ENCODE data around the gene HPD. TPM values are rescaled to one million over a fixed set of nuclear protein-coding genes. Genes with fewer than 3 reads are reported as not detected.

HPD gene
- total RNA-seq, 5 donors from 2014 or later (not counting 1 experiment from before 2014, with no cell fraction given) = 0.39 to 0.92 (median 0.58) TPM; not detected in 2

DNA sequence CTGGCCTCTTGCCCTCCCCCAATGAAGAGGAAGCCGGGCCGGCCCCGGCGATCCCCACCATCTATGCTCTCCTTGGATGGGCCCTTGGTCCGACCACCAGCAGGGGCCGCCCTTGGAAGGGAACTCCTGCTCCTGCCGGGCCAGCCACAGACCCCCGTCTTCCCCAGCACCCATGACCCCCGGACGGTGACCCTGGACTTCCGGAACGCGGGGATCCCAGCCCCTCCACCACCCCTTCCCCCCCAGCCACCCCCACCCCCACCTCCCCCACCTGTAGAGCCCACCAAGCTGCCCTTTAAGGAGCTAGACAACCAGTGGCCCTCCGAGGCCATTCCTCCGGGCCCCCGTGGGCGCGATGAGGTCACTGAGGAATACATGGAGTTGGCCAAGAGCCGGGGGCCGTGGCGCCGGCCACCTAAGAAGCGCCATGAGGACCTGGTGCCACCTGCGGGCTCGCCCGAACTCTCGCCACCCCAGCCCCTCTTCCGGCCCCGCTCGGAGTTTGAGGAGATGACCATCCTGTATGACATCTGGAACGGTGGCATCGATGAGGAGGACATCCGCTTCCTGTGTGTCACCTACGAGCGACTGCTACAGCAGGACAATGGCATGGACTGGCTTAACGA lies 35.4 kb downstream of the HPD start:
- no peak overlapping the region for H3K4me3 ChIP-seq (ENCODE audit: control insufficient read depth in 1 of 2, extremely low read depth in 1 of 2, low read length in 1 of 2)
- ATAC-seq (replicated peaks in 1 of 4) (peak in 1 of 4 experiments; percentile 18), DNase-seq (no peak)
- no peaks in the 10 kb centered on the region for H3K9me3 Mint-ChIP-seq
- CTCF ChIA-PET = interaction anchor here in 1 of 2 donors (1.0 to 1.2 kb wide), 2 partner anchors 11 to 65 kb away, joined by 3 read pairs; no protein-coding TSS in a partner anchor
- peaks cover 36% of the 10 kb centered on the region for H3K36me3 Mint-ChIP-seq
- no peaks in the 10 kb centered on the region for H3K9me3 ChIP-seq
- 97% methylated on average over 25 of the region's 36 CpGs for WGBS (ENCODE audit: insufficient coverage)
- no peaks in the 10 kb centered on the region for H3K4me1 ChIP-seq (ENCODE audit: control insufficient read depth in 1 of 2, extremely low read depth in 1 of 2, insufficient read depth in 2 of 2, low read length in 2 of 2)
- no peak overlapping the region for H3K4me3 Mint-ChIP-seq
- peaks cover 3 to 17% (median 8%) of the 10 kb centered on the region in 3 donors for H3K4me1 Mint-ChIP-seq
- H3K36me3 ChIP-seq (ENCODE audit: control insufficient read depth in 2 of 2, extremely low read depth in 1 of 2, insufficient read depth in 1 of 2, low read length in 1 of 2) = peaks cover 37 to 81% of the 10 kb centered on the region in 2 donors
- no peak overlapping the region for H3K27ac ChIP-seq (ENCODE audit: low read length)
- no peak overlapping the region for H3K27ac Mint-ChIP-seq
- H3K27me3 ChIP-seq (replicated peaks in 1 of 2; ENCODE audit: control insufficient read depth in 2 of 2, extremely low read depth in 1 of 2, insufficient read depth in 2 of 2, low read length in 1 of 2) = no peaks in the 10 kb centered on the region
- POLR2A ChIA-PET = no interaction called here
- H3K27me3 Mint-ChIP-seq = no peaks in the 10 kb centered on the region

DNA sequence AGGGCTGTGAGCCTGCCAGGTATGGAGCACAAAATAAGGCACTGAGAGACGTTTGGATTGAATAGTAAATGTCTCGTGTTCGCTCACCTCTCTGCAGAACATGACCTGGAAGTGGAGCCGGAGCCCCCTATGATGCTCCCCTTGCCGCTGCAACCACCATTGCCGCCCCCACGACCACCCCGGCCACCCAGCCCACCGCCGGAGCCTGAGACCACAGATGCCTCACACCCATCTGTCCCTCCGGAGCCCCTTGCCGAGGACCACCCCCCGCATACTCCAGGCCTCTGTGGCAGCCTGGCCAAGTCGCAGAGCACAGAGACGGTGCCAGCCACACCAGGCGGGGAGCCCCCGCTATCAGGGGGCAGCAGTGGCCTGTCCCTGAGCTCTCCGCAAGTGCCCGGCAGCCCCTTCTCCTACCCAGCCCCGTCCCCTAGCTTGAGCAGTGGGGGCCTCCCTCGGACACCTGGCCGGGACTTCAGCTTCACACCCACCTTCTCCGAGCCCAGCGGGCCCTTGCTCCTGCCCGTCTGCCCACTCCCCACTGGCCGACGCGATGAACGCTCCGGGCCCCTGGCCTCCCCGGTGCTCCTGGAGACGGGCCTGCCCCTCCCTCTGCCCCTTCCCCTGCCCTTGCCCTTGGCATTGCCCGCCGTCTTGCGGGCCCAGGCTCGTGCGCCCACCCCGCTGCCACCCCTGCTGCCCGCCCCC lies 36.1 kb downstream of the HPD start:
- 92% methylated on average over 31 of the region's 39 CpGs for WGBS (ENCODE audit: insufficient coverage)
- Histone ChIP-seq H3K27me3 (replicated peaks in 1 of 2; ENCODE audit: control insufficient read depth in 2 of 2, extremely low read depth in 1 of 2, insufficient read depth in 2 of 2, low read length in 1 of 2) (no peaks in the 10 kb centered on the region), H3K27ac (ENCODE audit: low read length) (no peak overlapping the region), H3K36me3 (ENCODE audit: control insufficient read depth in 2 of 2, extremely low read depth in 1 of 2, insufficient read depth in 1 of 2, low read length in 1 of 2) (peaks cover 31 to 81% of the 10 kb centered on the region in 2 donors), H3K4me1 (ENCODE audit: control insufficient read depth in 1 of 2, extremely low read depth in 1 of 2, insufficient read depth in 2 of 2, low read length in 2 of 2) (no peaks in the 10 kb centered on the region), H3K4me3 (ENCODE audit: control insufficient read depth in 1 of 2, extremely low read depth in 1 of 2, low read length in 1 of 2) (no peak overlapping the region), H3K9me3 (no peaks in the 10 kb centered on the region)
- Mint-ChIP-seq H3K27ac (no peak overlapping the region), H3K36me3 (peaks cover 40% of the 10 kb centered on the region), H3K4me3 (no peak overlapping the region), H3K9me3 (no peaks in the 10 kb centered on the region), H3K27me3 (no peaks in the 10 kb centered on the region), H3K4me1 (peaks cover 3 to 16% (median 7%) of the 10 kb centered on the region in 3 donors)
- ATAC-seq (replicated peaks in 1 of 4) (peak in 1 of 4 experiments; percentile 13), DNase-seq (no peak)
- POLR2A ChIA-PET = no interaction called here
- CTCF ChIA-PET = no interaction called here

DNA sequence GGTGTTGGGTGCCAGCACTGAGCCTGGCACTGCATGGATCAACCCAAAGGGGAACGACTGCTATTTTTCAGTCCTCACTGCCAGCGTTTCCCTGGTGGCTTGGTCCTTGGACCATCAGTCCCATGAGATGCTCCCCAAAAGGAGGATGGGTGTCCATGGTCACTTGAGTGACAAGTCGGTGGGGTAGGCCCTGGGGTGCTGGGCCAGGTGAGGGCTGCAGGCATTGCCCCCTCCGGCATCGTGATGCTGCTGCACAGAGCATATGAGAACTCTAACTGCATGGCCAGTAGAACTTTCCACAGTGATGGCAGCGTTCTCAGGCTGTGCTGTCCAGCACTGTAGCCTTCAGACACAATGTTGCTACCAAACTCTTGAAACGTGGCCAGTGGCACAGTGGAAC lies 38.6 kb downstream of the HPD start:
- Histone ChIP-seq H3K9me3 (no peaks in the 10 kb centered on the region), H3K4me1 (ENCODE audit: control insufficient read depth in 1 of 2, extremely low read depth in 1 of 2, insufficient read depth in 2 of 2, low read length in 2 of 2) (no peaks in the 10 kb centered on the region), H3K36me3 (ENCODE audit: control insufficient read depth in 2 of 2, extremely low read depth in 1 of 2, insufficient read depth in 1 of 2, low read length in 1 of 2) (peaks cover 45 to 84% of the 10 kb centered on the region in 2 donors), H3K27me3 (replicated peaks in 1 of 2; ENCODE audit: control insufficient read depth in 2 of 2, extremely low read depth in 1 of 2, insufficient read depth in 2 of 2, low read length in 1 of 2) (no peaks in the 10 kb centered on the region), H3K27ac (ENCODE audit: low read length) (no peak overlapping the region), H3K4me3 (ENCODE audit: control insufficient read depth in 1 of 2, extremely low read depth in 1 of 2, low read length in 1 of 2) (no peak overlapping the region)
- 96% methylated on average over 6 of the region's 7 CpGs for WGBS (ENCODE audit: insufficient coverage)
- ATAC-seq (replicated peaks in 1 of 4) (no peak), DNase-seq (no peak)
- Mint-ChIP-seq H3K4me3 (no peak overlapping the region), H3K27ac (no peak overlapping the region), H3K27me3 (no peaks in the 10 kb centered on the region), H3K9me3 (no peaks in the 10 kb centered on the region), H3K4me1 (peaks cover 7 to 9% (median 9%) of the 10 kb centered on the region in 3 donors), H3K36me3 (peaks cover 38% of the 10 kb centered on the region)
- ChIA-PET CTCF (interaction anchor here in 1 of 2 donors (0.6 to 1.0 kb wide), 2 partner anchors 26 to 630 kb away, joined by 3 to 5 read pairs; no protein-coding TSS in a partner anchor), POLR2A (no interaction called here)

DNA sequence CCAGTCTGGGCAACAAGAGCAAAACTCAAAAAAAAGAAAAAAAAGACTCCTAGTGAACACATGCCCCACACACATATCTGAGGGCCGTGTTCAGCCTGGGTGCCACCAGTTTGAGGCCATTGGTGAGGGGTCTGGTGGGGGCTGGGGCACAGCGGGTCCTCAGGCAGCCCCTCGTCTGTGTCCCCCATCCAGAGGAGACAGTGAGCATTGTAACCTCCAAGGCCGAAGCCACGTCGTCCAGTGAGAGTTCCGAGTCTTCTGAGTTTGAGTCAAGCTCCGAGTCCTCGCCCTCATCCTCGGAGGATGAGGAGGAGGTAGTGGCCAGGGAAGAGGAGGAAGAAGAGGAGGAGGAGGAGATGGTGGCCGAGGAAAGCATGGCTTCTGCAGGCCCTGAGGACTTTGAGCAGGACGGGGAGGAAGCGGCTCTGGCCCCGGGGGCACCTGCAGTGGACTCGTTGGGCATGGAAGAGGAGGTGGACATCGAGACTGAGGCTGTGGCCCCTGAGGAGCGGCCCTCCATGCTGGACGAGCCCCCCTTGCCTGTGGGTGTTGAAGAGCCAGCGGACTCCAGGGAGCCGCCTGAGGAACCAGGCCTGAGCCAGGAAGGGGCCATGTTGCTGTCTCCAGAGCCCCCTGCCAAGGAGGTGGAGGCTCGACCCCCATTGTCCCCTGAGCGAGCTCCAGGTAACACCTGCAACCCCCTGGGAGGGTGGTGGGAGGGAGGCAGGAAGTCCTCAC lies 39.3 kb downstream of the HPD start:
- POLR2A ChIA-PET = no interaction called here
- no peak overlapping the region for H3K27ac Mint-ChIP-seq
- peaks cover 0 to 4% of the 10 kb centered on the region in 2 experiments for H3K4me1 ChIP-seq (ENCODE audit: control insufficient read depth in 1 of 2, extremely low read depth in 1 of 2, insufficient read depth in 2 of 2, low read length in 2 of 2)
- peaks cover 9% of the 10 kb centered on the region in 3 donors for H3K4me1 Mint-ChIP-seq
- no peak overlapping the region for H3K4me3 ChIP-seq (ENCODE audit: control insufficient read depth in 1 of 2, extremely low read depth in 1 of 2, low read length in 1 of 2)
- H3K27me3 ChIP-seq (replicated peaks in 1 of 2; ENCODE audit: control insufficient read depth in 2 of 2, extremely low read depth in 1 of 2, insufficient read depth in 2 of 2, low read length in 1 of 2) = no peaks in the 10 kb centered on the region
- H3K27me3 Mint-ChIP-seq = no peaks in the 10 kb centered on the region
- no peak overlapping the region for H3K4me3 Mint-ChIP-seq
- CTCF ChIA-PET = interaction anchor here in 1 of 2 donors (0.6 kb wide), 1 partner anchor 148 kb away, joined by 5 read pairs; no protein-coding TSS in a partner anchor
- ATAC-seq (replicated peaks in 1 of 4) (no peak), DNase-seq (no peak)
- H3K36me3 ChIP-seq (ENCODE audit: control insufficient read depth in 2 of 2, extremely low read depth in 1 of 2, insufficient read depth in 1 of 2, low read length in 1 of 2) = peaks cover 47 to 84% of the 10 kb centered on the region in 2 donors
- H3K36me3 Mint-ChIP-seq = peaks cover 38% of the 10 kb centered on the region
- H3K9me3 ChIP-seq = no peaks in the 10 kb centered on the region
- no peak overlapping the region for H3K27ac ChIP-seq (ENCODE audit: low read length)
- no peaks in the 10 kb centered on the region for H3K9me3 Mint-ChIP-seq
- 95% methylated on average over 21 of the region's 22 CpGs for whole genome bisulfite sequencing (ENCODE audit: insufficient coverage)

DNA sequence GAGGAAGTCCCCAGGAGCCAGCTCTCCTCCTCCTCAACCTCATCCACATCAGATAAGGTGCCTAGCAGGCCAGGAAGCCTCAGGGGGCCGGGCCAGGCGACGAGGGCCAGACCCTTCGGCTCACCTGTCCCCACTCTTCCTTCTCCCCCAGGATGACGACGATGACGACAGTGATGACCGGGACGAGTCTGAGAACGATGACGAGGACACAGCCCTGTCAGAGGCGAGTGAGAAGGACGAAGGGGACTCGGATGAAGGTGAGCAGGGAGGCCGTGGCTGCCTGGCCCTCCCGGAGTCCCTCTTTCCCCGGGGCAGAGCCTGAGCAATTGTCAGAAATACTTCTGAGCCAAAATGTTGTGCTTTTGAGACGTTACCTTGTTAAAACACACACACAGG lies 41.0 kb downstream of the HPD start:
- H3K27ac Mint-ChIP-seq = peak overlapping the region in 1 of 2 donors; percentile 12
- H3K27me3 Mint-ChIP-seq = no peaks in the 10 kb centered on the region
- Histone ChIP-seq H3K4me1 (ENCODE audit: control insufficient read depth in 1 of 2, extremely low read depth in 1 of 2, insufficient read depth in 2 of 2, low read length in 2 of 2) (peaks cover 3 to 19% of the 10 kb centered on the region in 2 experiments), H3K27ac (ENCODE audit: low read length) (no peak overlapping the region), H3K9me3 (no peaks in the 10 kb centered on the region), H3K27me3 (replicated peaks in 1 of 2; ENCODE audit: control insufficient read depth in 2 of 2, extremely low read depth in 1 of 2, insufficient read depth in 2 of 2, low read length in 1 of 2) (no peaks in the 10 kb centered on the region), H3K4me3 (ENCODE audit: control insufficient read depth in 1 of 2, extremely low read depth in 1 of 2, low read length in 1 of 2) (no peak overlapping the region), H3K36me3 (ENCODE audit: control insufficient read depth in 2 of 2, extremely low read depth in 1 of 2, insufficient read depth in 1 of 2, low read length in 1 of 2) (peaks cover 39 to 83% of the 10 kb centered on the region in 2 donors)
- over 99% methylated on average over 15 of the region's 18 CpGs for WGBS (ENCODE audit: insufficient coverage)
- no peaks in the 10 kb centered on the region for H3K9me3 Mint-ChIP-seq
- ChIA-PET CTCF (no interaction called here), POLR2A (interaction anchor here in 1 of 2 donors (0.5 kb wide), 1 partner anchor 284 kb away, joined by 7 read pairs; no protein-coding TSS in a partner anchor)
- ATAC-seq (replicated peaks in 1 of 4) (no peak), DNase-seq (no peak)
- H3K36me3 Mint-ChIP-seq = peaks cover 43% of the 10 kb centered on the region
- H3K4me3 Mint-ChIP-seq = no peak overlapping the region
- peaks cover 21 to 22% (median 22%) of the 10 kb centered on the region in 3 donors for H3K4me1 Mint-ChIP-seq

Measured in T-cell (primary cell).